Heart left ventricle (tissue), 13 donors: ENCODE data around the gene FABP1.

ENCODE experiments used
- CTCF ChIP-seq, 12 donors: fragments of 200-600 bp; sonication (generic) in 4 of 12; IDR thresholded peaks; one replicate each; pipeline versions ENCODE4 v1.5.0 to v1.8.0; 2018 to 2022; ENCODE audit warnings: antibody characterized with exemption in 12 of 12, mild to moderate bottlenecking in 5 of 12
- POLR2A ChIP-seq, 2 donors: fragments of 450-650 bp; IDR thresholded peaks; one replicate each; pipeline ENCODE4 v1.6.1; 2017; ENCODE audit warnings: antibody characterized with exemption in 2 of 2, mild to moderate bottlenecking in 2 of 2, moderate library complexity in 2 of 2
- donor health status: ischemic (EF 13 %, LVEDD 7.1; RV severe dilation, severe dysfunction).
- donor health status: DM: no; HTN: yes; CAD: no.
- donor health status: DM: no; HTN: no; CAD: no.
- donor health status: ischemic (EF 25% LVEDD 6.9; RV normal size, moderate dysfunction).
- donor health status: ischemic (EF 25% LVEDD 5.7; RV mildly dilated, moderate dysfunction).
- donor health status: ischemic (EF 35%, LVEDD 5.7; RV mildly dilated, moderate dysfunction).
- donor health status: nonischemic (EF 11% LVEDD 7.7; RV severe dilation, severe dysfunction).
- donor health status: DM: yes; HTN: yes; CAD: no.
- donor health status: PGD.
- donor health status: ischemic (EF 29% LVEDD 5.4; RV normal size, mild dysfunction).
- donor health status: nonischemic (EF 23%, LVEDD 6.1; RV moderate dilation, normal function).

GRCh38 chr2:88129313-88129959 lies 1.6 kb upstream of the FABP1 start:
- TF ChIP-seq CTCF (IDR thresholded peaks at IDR 0.05) (no peak), POLR2A (IDR thresholded peaks at IDR 0.05) (no peak)
